Stimulated activated CD4-positive, alpha-beta T cell treated with anti-CD3 and anti-CD28 coated beads, TNF-alpha, amount 100 ng/mL, for 4 hours (primary cell): Measurements from ENCODE around the gene ATG9A.
A peak's percentile ranks its signal among the peaks of the same experiment; 100 is the strongest.

Experiments used
- DNase-seq, 3 experiments: peaks; one replicate each; pipeline ENCODE4 v3.0.0-alpha.2; 2020; ENCODE audit warnings: low read depth in 3 of 3

ATG9A gene

DNA sequence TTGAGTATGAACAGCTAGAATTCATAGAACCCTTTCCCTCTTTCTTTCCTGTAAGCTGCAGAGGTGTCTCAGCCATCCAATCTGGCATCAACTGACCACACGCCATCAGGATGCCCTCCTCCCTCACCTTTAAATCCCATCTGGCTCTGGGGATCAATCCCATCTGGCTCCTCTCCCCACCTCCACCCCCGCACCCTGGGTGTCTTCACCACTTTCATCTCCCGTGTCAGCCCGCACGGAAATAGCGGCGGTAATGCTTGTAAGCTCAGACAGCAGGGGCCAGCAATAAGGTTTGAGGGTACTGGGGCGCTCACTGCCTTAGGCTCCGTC is 23.1 kb upstream of the ATG9A start:
- peak in 1 of 3 experiments; percentile 32 for DNase-seq

GRCh38 chr2:219252084-219252483 is 22.6 kb upstream of the ATG9A start:
- DNase-seq: peak in 1 of 3 experiments; percentile 10

GRCh38 chr2:219251656-219252055 is 22.2 kb upstream of the ATG9A start:
- DNase-seq: no peak

- no peak for DNase-seq
These were observed 20.8 kb upstream of the ATG9A start for GRCh38 chr2:219250049-219250781.

DNA sequence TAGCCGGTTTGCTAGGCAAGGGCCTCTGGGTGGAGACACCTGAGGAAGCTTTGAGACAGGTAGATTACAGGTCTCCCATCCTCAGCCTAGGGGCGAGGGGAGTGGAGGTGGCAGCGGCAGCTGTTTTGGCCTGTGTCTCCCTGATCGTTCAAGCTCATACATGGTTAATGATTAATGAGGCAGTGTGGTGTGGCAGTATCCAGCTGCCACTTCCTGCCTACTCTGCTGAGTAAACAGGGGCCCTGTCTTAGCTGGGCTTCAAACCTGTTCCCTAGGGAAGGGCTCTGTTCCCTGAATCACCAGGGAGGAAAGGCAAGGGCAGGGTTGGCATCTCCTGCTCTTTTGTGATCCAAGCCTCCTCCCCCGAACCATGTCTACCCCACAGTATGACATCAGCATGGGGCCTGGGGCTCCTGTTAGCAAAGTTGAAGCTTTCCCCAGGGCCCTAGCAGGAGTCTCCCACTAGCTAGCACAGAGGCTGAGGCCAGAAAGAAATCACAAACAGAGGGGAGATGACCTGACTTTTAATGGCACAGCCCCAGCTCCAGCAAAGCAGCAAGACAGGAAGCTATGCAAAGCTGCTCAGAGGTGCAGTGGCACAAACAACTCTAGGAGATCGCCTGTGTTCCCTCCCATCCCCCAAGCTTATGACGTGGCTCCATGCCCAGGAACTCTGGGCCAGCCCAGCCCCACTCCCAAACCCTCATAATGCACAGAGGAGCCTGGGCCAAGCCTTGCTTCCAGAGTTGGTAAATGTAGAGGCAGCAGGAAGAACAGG is 20.0 kb upstream of the ATG9A start:
- DNase-seq: no peak

- DNase-seq: no peak
These were observed 19.4 kb upstream of the ATG9A start for GRCh38 chr2:219248845-219249202.

- no peak for DNase-seq
These were observed 18.5 kb upstream of the ATG9A start for GRCh38 chr2:219247678-219248642.

DNA sequence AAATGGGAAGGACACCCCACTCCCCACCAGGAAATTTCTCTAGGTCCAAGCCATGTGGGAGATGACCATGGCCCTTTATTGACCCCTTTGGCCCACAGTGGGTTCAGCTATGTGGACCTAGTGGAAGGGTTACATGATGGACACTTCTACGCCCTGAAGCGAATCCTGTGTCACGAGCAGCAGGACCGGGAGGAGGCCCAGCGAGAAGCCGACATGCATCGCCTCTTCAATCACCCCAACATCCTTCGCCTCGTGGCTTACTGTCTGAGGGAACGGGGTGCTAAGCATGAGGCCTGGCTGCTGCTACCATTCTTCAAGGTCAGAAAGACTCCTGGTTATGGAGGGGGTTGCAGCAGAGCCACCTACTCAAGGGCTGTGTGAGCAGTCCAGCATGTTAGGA is 17.1 kb upstream of the ATG9A start:
- no peak for DNase-seq

- no peak for DNase-seq
These were observed 16.4 kb upstream of the ATG9A start for GRCh38 chr2:219245899-219246230.

DNA sequence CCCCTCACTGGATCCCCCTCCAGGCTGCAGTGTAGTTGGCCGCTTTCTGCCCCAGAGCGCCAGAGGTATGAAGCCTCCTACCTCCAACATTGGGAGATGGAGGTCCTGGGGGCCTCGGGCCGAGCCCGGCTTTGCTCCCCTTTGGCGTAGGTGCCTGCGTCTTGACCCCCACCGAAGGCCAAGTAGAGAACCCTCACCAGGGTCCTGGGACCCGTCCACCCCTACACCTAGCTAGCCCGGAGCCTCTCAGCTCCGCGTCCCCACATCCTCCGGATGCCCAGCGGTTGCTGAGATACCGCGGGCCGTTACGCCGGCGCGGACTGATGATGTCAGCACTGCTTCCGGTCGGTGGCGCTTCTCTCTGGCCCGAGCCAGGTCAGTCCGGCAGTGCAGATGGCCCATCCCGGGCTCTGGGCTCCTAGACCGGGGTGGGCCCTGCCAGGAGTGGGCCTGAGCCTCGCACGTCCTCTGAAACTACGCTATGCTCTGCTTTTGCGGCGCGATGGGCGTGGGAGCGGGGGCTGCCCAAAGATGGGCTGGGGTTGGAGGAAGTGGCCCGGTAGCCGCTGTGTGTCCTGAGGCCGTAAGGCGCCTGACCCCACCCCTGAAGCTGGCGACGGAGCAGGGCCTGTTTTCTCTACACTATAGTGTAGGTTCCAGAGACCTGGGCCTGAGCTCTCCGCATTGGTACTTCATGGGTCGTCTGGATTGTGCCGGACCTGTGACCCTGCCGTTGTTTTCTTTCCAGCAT is 15.9 kb upstream of the ATG9A start, which contains the start of the genes GLB1L and STK16:
Gene GLB1L, minus strand, starts transcription at position 297 of the 751 bp plus-strand sequence. CDS start 1,871 bp downstream, outside the sequence.
Gene STK16, plus strand, starts transcription at position 332 of the 751 bp plus-strand sequence. CDS start 521 bp downstream, outside the sequence.
- DNase-seq: peak; percentile 75 to 88 (median 76)

DNA sequence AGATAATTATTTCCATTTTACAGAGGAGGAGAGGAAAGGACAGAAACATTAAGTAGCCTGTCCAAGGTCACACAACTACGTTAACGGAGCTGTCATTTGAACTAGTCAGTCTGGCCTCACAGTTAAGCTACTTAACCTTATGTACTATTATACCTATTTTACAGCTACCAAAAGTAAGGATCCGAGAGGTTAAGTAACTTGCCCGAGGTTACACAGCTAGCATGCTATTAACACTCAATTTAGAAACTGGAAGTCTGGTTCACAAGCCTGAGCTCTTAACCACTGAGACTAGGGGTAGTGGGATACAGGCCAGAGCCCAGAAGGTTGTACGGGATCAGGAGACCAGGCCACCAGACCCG is 15.3 kb upstream of the ATG9A start:
- DNase-seq: no peak

GRCh38 chr2:219243291-219243761 is 13.9 kb upstream of the ATG9A start:
- no peak for DNase-seq

DNA sequence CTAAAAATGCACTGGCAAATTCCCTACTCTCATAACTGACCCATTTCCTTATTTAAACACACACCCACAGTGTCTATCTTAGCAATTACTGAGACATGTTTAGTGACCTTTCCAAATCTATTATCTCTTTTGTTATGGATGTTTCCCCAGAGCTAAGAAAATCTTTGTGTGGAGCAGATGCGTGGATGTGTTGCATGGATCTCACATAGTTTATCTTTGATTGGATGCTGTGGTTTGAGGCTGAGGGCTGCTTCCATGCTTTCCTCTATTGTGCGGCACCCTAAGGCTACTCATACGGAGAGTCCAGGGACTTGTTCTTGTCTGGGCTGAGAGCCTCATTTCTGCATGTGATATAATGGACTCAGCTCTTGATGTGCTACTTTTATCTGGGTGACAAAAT is 4.9 kb upstream of the ATG9A start:
- no peak for DNase-seq

GRCh38 chr2:219230059-219230540 is 664 bp upstream of the ATG9A start:
- DNase-seq: no peak

DNA sequence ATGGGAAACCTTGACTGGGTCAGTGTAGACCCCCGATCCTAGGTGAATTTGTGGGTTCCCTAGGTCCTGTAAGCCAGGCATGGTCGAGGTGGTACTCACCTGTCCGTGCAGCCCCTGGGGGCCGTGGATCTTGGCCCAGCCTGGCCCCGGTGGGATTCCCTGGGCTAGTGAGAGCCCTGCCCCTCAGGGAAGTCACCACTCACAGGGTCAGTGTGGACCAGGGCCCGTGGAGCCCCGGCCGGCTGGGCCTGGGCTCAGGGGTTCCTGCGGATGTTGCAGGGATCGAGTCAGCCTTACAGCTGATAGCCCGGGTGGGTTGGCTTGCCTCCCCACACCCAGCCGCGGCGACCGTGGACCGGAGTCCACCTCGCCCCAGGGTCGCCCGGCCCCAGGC is 528 bp downstream of the ATG9A start:
- no peak for DNase-seq

DNA sequence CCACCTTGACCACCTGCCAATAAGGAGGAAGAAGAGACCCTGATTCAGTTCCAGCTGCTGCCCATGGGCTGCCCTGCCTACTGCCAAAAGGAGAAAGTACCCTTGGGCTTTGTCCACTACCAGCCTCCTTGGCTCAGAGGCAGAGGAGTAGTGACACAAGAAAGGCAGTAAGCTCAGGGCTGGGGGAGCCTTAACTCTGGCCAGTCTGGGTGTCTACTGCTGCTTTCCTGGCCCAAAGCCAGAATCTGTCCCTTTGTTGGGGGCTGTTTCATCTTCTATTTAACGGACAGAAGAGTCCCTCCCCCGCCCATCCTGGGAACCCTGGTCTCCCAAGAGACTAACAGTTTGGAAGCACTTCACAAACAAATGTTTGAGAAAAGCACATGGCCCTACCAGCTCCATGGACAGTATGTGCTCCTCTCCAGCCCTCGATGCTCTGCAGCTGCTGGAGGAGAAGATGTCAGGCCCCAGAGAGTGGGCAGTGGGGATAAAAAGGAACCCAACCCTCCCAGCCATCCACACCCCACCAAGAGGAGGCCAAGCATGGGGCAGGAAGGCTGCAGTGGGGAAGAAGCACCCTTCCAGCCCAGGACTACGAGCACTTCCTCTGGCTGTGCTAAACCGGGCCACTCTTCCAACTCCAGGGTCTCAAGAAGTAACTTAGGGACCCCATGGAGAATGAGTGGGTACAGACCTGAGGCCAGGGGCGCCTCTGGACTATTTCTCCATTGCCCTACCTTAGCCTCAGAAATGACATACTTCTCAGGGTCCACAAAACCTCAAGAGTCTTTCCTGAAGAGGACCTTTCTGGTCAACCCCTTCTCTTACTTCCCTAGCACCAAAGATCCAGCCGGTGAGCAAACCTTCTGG is 1.2 kb downstream of the ATG9A start:
- DNase-seq: no peak

DNA sequence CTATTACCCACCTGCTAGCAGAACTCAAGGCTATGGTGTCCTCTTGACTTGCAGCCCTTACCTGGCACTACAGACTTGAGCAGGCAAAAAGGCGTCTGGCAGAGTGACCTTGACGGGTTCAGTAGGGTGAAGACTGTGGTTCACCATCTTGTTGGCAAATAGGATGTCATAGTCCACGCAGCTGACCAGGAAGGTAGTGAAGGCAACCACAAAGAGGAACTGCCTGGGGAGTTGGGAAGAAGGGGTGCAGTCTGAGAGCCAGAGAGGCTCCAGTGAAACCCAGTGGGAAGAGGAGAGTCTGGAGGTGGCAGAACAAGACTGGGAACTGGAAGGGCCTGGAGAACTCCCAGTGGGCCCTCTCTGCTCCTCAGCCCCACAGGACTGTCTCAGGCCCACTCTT is 4.1 kb downstream of the ATG9A start:
- no peak for DNase-seq

DNA sequence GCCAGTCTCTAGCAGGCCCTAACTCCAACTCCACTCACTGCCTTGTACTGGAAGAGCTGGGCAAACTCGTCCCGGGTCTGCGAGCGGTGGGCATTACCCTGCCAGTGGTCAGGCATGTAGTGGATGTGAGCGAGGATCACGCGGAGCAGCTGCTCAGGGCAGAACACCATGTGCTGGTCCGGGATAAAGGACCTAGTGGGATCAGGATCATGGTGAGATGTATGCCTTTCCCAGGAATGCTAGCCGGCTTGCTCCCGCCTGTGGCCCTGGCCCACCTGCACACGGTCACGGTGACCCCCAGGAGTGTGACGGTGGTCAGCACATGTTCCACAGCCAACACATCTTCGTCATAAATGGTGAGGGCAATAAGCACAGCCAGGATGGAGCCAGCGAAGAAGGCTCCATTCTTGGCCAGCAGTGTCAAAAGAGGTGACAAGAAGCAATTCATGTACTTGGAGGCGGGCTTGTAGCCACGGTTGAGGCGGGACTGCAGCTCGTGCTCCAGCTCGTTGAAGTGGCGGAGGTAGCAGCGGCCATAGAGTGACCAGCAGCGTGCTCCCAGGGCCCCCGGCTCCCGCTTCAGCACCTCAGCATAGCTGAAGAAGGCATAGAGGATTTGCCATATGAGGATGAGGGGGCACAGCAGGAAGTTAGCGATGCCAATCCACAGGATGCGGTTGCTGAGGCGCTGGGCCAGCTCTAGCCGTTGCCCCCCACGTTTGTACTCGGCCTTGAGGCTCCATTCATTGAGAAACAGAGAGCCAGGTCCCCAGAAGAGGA is 5.4 kb downstream of the ATG9A start:
- no peak for DNase-seq

GRCh38 chr2:219221957-219222518 is 7.4 kb downstream of the ATG9A start:
- no peak for DNase-seq
